Endometrial microvascular endothelial cells (primary cell): ENCODE data around the gene SLC22A17. TPM values are rescaled to one million over a fixed set of nuclear protein-coding genes. Genes with fewer than 3 reads are reported as not detected.
"Not testable (repeated sequence)": the region's sequence is repeated elsewhere in the genome, so short reads cannot be mapped to it uniquely, and the experiment has no call there.

Experiments
- in situ Hi-C: cut with HindIII; loops from 2 replicates; pipeline ENCODE4 v1.10.0; 2017; ENCODE audit warnings: low sequenced_read_pairs, low pct_unique_long_range_greater_than_20kb; ENCODE audit errors: inconsistent ontology term
- total RNA-seq: library from RNA; depleted of rRNA; stranded (reverse); fragments of >200 nt; gene quantifications from one replicate; pipeline ENCODE4 v1.2.3, GENCODE V29; 2015; ENCODE audit errors: inconsistent ontology term

SLC22A17 gene
- 0.09 TPM for total RNA-seq

- in situ Hi-C loops: no loop called here
Observed at GRCh38 chr14:23352506-23353432, at the start of gene SLC22A17. Gene SLC22A17, minus strand, starts transcription at chr14:23352887.

- in situ Hi-C loops: no loop called here
Observed at GRCh38 chr14:23401291-23401690, 48.6 kb upstream of the SLC22A17 start.

DNA sequence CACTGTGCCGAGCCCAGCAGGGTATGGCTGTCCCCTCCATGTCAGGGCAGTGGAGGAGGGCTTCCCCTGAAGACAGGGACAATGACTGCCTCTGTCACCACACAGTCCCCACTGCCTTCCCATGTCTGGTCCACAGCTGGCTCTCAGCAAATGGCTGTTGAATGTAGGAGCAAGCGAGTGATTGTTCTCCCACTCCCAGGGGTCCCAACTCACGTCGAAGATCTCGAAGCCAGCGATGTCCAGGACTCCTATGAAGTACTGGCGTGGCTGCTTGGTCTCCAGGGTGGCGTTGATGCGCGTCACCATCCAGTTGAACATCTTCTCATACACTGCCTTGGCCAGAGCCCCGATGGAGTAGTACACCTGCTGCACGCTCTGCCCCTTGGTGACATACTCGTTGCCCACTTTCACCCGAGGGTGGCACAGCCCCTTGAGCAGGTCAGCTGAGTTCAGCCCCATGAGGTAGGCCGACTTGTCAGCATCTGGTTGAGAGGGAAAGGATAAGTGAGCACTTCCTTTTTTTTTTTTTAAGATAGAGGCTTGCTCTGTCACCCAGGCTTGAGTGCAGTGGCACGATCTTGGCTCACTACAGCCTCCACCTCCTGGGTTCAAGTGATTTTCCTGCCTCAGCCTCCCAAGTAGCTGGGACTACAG lies 47.9 kb upstream of the SLC22A17 start:
- in situ Hi-C loops: not testable (repeated sequence)

DNA sequence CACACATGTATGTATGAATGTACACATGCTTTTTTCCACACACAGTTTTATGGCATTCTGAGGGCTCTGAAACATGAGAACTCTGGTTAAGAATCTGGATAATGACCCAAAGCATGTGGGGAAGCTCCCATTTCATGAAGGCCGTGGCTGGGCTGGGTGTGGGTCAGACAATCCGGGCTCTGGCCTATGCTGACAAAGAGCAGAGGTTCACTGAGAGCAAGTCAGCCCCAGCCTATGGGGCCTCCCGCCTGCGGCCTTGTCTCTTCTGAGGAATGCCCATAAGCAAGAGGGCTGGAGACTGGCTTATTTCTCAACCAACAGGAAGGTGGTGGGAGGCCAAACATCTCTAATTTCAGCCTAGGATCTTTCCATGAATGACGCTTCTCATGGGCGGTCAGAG lies 46.9 kb upstream of the SLC22A17 start:
- in situ Hi-C loops: no loop called here

- in situ Hi-C loops: no loop called here
Observed at GRCh38 chr14:23399136-23399535, 46.4 kb upstream of the SLC22A17 start.

DNA sequence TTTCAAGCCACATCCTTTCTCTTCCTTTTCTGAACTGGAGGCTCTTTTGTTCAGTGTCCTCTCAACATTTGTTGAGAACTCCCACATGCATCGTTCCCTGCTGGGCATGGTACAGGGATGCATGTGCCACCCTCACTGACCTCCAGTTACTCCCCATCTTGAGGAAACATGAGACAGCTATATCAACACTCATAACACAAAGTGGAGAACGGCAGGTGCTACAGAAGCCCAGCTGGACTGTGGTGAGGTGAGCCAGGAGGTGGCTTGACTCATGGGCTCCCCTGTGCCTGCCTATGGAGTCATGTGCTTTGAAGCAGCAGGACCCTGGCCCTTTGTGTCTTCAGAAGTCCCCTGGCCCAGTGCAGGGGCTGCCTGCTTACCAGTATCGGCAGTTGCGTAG lies 45.7 kb upstream of the SLC22A17 start:
- in situ Hi-C loops: no loop called here

- in situ Hi-C loops: no loop called here
Observed at GRCh38 chr14:23396781-23397407, 44.2 kb upstream of the SLC22A17 start.

GRCh38 chr14:23396126-23396525 lies 43.4 kb upstream of the SLC22A17 start:
- in situ Hi-C loops: no loop called here

DNA sequence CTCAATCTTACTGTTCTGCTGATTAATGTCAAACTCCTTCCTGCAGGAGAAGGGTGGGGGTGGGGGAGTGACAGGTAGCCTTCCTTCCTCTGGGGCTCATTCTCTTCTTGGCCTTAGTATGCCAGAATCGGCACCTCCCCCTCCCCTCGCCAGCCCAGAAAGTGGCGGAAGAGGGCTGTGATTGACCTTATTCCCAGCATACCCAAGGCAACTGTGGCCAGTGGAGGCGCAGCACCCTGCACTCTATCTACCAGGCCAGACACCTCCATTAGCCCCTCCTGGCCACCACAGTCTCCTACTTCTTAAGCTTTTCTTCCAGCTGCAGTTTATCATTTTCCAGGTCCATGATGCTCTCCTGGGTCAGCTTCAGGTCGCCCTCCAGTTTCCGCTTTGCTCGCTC lies 39.9 kb upstream of the SLC22A17 start:
- in situ Hi-C loops: no loop called here

DNA sequence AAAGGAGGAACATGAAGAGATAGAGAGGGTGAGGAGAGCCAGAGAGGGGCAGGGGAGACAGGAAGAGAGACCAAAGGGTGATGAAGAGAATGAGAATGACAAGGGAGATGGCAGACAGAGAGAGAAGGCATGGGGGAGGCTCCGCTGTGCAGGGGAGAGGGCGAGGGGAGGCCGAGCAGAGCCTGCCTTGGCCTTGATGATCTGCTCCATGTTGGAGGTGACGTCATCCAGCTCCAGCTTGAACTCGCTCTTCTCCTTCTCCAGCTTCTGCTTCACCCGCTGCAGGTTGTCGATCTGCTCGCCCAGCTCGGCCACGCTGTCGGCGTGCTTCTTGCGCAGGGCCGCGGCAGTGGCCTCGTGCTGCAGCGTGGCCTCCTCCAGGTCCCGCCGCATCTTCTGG lies 37.2 kb upstream of the SLC22A17 start:
- in situ Hi-C loops: not testable (repeated sequence)

GRCh38 chr14:23389396-23389795 lies 36.7 kb upstream of the SLC22A17 start:
- in situ Hi-C loops: no loop called here

- in situ Hi-C loops: no loop called here
Observed at GRCh38 chr14:23388996-23389395, 36.3 kb upstream of the SLC22A17 start.

DNA sequence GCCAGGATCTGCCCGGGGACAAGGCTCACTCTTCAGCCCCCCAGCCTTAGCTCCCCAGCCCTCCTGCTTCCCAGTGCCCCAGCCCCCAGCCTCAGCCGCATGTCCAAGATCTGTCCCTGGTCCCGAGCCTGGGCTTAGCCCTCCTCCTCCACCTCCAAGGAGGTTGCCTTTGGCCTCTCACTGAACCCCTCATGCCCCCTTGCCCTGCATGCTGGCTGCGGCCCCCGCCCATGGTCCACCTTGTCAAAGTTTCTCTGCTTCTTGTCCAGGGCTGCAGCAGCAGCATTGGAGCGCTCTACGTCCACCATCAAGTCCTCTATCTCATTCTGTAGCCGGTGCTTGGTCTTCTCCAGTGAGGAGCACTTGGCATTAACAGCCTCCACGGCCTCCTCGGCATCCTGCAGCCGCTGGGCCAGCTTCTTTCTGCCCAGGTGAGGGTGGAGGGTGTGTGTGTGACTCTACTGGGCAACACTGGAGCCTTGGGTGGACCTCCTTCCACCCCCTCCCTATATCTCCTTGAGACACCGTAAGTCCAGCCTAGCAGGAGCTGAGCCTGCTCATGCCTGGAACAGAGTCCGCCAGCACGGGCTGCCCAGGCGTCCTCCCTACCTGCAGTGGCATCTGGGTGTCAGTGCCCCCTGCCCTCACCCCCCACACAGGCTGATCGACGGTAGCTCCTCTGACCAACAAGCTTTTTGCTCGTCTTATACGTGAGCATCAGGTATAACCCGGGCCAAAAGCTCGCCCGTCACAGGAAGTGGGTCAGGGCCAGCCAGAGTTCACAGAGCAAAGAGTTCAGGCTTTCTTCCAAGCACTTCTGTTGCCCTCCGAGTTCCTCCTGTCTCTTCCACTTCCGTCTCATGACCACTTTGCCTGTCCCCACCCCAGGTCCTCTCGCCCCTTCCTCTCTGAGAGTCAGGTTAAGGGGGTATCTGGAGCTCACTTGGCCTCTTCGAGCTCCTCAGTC lies 35.5 kb upstream of the SLC22A17 start:
- in situ Hi-C loops: no loop called here

DNA sequence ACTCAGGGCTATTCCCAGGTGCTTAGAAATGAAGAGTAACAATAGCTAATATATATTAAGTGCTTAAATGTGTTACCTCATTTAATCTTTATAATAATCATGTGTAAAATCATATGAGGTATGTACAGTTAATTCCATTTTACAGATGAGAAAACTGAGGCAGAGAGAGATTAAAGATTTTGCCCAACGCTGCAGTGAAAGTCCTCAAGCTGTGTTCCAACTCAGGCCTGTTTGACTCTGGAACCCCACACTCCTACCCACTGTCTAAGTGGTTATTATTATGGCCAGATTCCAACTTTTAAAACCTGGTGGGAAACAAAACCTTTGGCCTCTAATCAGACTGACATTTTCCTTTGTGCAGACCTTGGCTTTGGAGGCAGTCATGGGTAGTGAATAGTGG lies 34.3 kb upstream of the SLC22A17 start:
- in situ Hi-C loops: no loop called here

- in situ Hi-C loops: not testable (repeated sequence)
Observed at GRCh38 chr14:23386266-23386657, 33.6 kb upstream of the SLC22A17 start.

DNA sequence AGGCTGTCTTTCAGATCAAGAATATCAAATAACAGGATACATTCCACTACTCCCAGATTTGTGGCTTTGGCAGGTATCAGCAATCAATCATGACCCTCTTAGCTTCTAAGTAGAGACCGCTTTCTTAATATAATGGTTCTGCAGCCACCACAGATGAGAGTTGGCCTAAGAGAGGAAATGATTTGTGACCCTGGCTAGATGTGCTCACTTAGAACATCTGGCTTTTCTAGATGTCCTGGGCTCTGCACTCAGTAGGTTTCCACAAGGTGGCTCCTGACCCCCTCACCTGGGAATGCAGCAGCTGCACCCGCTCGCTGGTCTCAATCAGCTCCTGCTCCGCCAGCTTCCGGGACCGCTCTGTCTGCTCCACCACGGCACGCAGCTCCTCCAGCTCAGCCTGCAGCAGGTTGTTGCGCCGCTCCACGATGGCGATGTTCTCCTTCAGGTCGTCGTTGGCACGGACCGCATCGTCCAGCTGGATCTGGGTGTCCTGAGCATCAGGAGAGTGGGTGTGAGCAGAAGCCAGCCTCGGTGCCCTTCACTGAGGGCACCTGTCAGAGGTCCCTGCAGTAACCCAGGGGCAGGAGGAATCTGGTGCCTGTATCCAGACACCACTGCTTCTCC lies 33.1 kb upstream of the SLC22A17 start:
- in situ Hi-C loops: no loop called here

GRCh38 chr14:23385244-23385641 lies 32.6 kb upstream of the SLC22A17 start:
- in situ Hi-C loops: no loop called here

DNA sequence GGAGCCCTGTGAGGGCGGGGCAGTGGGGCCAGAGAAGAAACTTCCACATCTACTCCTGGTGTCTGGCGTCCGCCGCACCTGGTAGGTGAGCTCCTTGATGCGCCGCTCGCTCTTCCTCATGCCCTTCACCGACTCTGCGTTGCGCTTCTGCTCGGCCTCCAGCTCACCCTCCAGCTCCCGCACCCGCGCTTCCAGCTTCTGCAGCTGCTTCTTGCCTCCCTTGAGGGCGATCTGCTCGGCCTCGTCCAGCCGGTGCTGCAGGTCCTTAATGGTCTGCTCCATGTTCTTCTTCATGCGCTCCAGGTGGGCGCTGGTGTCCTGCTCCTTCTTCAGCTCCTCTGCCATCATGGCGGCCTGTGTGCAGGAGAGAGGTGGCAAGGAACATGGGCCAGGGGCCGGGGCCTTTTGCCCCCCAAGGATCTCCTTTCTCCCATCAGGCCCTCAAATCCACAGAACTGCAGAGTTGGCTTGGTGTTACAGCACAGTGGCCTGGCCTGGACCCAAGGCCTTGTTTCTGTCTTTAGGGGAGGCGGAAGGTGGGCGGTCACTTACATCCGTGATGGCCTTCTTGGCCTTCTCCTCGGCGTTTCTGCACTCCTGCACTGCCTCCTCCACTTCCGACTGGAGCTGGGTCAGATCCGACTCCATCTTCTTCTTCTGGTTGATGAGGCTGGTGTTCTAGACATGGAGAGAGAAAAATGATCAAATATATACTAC lies 31.8 kb upstream of the SLC22A17 start:
- in situ Hi-C loops: no loop called here
